Measurements from ENCODE around the gene PGAP2.
"Not testable (repeated sequence)": the region's sequence is repeated elsewhere in the genome, so short reads cannot be mapped to it uniquely, and the experiment has no call there.

PGAP2 gene

DNA sequence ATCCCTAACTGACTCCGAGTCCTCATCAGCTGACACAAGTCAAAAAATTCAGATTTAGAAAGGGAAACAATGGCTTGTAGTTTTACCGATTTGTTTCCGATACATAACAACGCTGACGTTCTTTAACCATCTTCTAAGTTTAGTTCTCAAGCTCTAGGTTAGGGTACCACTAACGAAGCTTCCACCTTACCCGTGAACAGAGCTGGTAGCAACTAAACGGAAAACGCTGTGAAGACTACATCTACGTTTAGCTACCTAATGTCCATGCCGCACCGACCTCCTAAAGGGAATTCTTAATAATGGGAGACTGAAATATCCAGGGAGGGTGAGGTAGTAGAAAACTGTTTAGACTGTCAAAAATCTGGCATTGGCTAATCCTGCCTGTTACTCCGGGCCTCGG lies 12.0 kb upstream of the PGAP2 start:
- H3K4me3 ChIP-seq = peak overlapping the region; percentile 82
- DNase-seq (ENCODE audit: low spot score in 2 of 2) = no peak
- H3K4me1 ChIP-seq = peaks cover 14% of the 10 kb centered on the region
- in situ Hi-C loops (cut with MboI; ENCODE audit: low sequenced_read_pairs) = no loop called here
- H3K27me3 ChIP-seq (ENCODE audit: low read depth) = no peaks in the 10 kb centered on the region
- no peaks in the 10 kb centered on the region for H3K9me3 ChIP-seq
- H3K36me3 ChIP-seq (replicated peaks) = peaks cover 29% of the 10 kb centered on the region

GRCh38 chr11:3796801-3797328 lies 11.5 kb upstream of the PGAP2 start:
- in situ Hi-C loops (cut with MboI; ENCODE audit: low sequenced_read_pairs) = no loop called here
- DNase-seq (ENCODE audit: low spot score in 2 of 2) = no peak

DNA sequence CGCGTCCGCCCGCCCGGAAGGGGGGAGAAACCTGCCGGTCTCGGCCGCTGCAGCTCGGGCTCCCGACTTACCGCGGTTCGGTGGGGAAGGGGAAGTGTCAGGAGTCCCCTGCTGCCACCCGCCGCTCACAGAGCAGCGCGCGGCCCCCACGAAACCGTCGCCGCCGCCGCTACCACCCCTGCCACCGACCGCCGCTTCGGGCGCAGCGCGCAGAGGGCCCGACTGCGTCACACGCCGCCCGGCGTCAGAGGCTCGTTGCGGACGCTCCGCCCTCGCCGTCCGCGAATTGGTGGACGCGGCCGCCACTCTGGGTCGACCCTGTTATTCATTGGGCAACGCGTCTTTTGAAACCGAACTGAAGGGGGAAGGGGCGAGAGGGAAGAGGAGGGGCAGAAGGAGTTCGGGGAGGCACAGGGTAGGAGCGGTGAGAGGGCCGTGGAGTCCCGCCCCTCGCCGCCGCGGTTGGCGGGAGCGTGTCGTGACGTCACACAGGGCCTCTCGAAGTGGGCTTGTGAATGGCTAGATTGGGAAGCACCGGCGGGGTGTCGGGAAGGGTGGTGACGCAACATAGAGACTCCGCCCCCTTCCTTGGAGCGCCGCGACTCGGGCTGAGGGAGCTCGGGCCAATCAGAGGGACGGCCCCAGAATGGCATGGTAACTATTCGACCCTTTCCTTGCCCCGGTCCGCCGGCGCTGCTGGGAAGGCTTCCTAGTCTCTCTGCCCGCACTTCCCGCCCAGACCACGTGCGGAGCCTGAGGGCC lies 10.8 kb upstream of the PGAP2 start, which contains the start of gene NUP98:
Gene NUP98, minus strand, starts transcription at position 226 of the 762 bp plus-strand sequence. CDS start 15,437 bp downstream, outside the sequence.
- DNase-seq (ENCODE audit: low spot score in 2 of 2) = peak; percentile 99
- Histone ChIP-seq H3K36me3 (replicated peaks) (peaks cover 24% of the 10 kb centered on the region), H3K4me1 (peaks cover 14% of the 10 kb centered on the region), H3K27me3 (ENCODE audit: low read depth) (no peaks in the 10 kb centered on the region), H3K9me3 (no peaks in the 10 kb centered on the region), H3K4me3 (peak within 1 kb of the TSS; percentile 82)
- in situ Hi-C loops (cut with MboI; ENCODE audit: low sequenced_read_pairs) = no loop called here

More at GRCh38 chr11:3796801-3797328, 11.5 kb upstream of the PGAP2 start:
- Histone ChIP-seq H3K36me3 (replicated peaks) (peaks cover 29% of the 10 kb centered on the region), H3K9me3 (no peaks in the 10 kb centered on the region), H3K4me3 (peak overlapping the region; percentile 82), H3K27me3 (ENCODE audit: low read depth) (no peaks in the 10 kb centered on the region), H3K4me1 (peaks cover 14% of the 10 kb centered on the region)

GRCh38 chr11:3799143-3799542 lies 9.2 kb upstream of the PGAP2 start:
- peaks cover 7% of the 10 kb centered on the region for H3K36me3 ChIP-seq (replicated peaks)
- no peak overlapping the region for H3K4me3 ChIP-seq
- in situ Hi-C loops (cut with MboI; ENCODE audit: low sequenced_read_pairs) = no loop called here
- H3K4me1 ChIP-seq = peaks cover 14% of the 10 kb centered on the region
- H3K27me3 ChIP-seq (ENCODE audit: low read depth) = no peaks in the 10 kb centered on the region
- H3K9me3 ChIP-seq = no peaks in the 10 kb centered on the region
- DNase-seq (ENCODE audit: low spot score in 2 of 2) = no peak

GRCh38 chr11:3799873-3800272 lies 8.5 kb upstream of the PGAP2 start:
- DNase-seq (ENCODE audit: low spot score in 2 of 2) = no peak
- Histone ChIP-seq H3K4me1 (peaks cover 14% of the 10 kb centered on the region), H3K4me3 (no peak overlapping the region), H3K36me3 (replicated peaks) (no peaks in the 10 kb centered on the region; the same call in 1 of the 2 replicates), H3K27me3 (ENCODE audit: low read depth) (no peaks in the 10 kb centered on the region), H3K9me3 (no peaks in the 10 kb centered on the region)
- in situ Hi-C loops (cut with MboI; ENCODE audit: low sequenced_read_pairs) = no loop called here

DNA sequence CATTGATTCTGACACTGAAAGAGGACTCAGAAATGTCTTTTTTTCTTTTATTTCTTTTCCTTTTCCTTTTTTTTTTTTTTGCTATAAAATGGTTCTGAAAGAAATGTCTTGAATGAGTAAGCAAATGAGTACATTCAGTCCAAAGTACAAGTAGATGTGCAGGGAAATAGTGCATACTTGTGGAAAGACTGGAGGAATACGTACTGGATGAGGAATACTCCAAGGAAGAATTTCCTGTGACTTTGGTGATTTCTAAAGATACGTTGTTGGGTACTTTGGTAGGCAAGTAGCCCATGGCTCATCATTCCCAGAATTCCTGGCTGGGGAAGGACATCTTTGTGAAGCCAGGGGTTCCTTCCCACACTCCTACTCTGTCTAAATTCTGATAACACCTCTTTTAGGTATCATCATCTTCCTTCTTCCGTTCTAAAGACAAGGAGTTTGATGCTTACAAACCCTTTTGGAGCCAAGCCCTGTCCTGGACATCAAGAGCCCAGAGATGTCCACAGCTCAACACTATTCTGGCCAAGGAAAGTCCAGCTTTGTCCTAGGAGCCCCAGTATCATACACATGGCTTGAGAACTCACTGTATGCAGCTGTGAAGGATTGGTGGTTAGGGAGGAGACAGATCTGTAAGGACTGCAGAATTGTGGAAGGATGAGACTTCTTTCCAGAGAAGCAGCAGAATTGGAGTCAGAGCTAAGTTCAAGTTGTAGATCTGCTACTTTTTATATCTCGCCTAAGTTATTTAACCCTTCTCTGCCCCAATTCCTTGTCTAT lies 6.2 kb upstream of the PGAP2 start:
- Histone ChIP-seq H3K36me3 (replicated peaks) (no peaks in the 10 kb centered on the region), H3K9me3 (no peaks in the 10 kb centered on the region), H3K4me1 (peaks cover 10% of the 10 kb centered on the region), H3K4me3 (no peak overlapping the region), H3K27me3 (ENCODE audit: low read depth) (no peaks in the 10 kb centered on the region)
- in situ Hi-C loops (cut with MboI; ENCODE audit: low sequenced_read_pairs) = no loop called here
- no peak for DNase-seq (ENCODE audit: low spot score in 2 of 2)

- no peaks in the 10 kb centered on the region for H3K27me3 ChIP-seq (ENCODE audit: low read depth)
- no peak overlapping the region for H3K4me3 ChIP-seq
- DNase-seq (ENCODE audit: low spot score in 2 of 2) = no peak
- H3K36me3 ChIP-seq (replicated peaks) = no peaks in the 10 kb centered on the region
- H3K9me3 ChIP-seq = no peaks in the 10 kb centered on the region
- peaks cover 10% of the 10 kb centered on the region for H3K4me1 ChIP-seq
- in situ Hi-C loops (cut with MboI; ENCODE audit: low sequenced_read_pairs) = no loop called here
Measured at GRCh38 chr11:3803726-3804495, 4.4 kb upstream of the PGAP2 start.

DNA sequence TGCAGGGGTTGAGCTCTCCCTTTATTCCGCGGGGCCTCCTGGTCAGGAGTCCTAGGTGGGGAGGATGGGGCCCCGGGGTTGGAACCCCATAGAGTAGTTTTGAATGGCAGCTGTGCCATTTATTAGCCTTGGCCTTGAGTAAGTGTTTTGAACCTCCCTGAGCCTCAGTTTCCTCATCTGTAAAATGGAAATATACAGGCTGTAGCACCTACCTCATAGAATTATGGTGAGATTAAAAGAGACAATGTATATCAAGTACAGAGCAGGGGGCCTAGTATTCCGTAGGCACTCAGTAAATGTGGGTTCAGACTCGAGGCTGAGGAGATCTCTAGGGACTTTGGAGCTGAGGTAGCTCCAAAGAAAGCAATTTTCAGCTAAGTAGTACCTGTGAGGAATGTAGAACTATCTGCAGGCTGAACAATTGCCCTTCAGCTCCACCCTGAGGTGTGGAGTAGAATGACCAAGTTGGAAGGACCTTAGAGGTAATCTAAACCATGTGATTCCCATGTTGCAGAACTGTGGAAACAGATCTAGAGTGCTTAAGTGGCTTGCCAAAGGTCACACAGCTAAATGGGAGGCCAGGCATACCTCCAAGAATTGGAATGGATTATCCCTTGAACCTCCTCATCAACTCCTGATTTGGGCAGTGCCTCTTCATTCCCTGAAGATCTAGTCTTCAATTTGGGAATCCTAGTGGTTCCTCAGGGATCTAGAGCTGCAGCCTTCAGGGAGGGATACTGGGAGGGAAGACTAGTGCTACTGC lies 682 bp downstream of the PGAP2 start:
- Histone ChIP-seq H3K4me1 (peaks cover 9% of the 10 kb centered on the region), H3K4me3 (peak overlapping the region; percentile 55), H3K36me3 (replicated peaks) (no peaks in the 10 kb centered on the region), H3K27me3 (ENCODE audit: low read depth) (no peaks in the 10 kb centered on the region), H3K9me3 (no peaks in the 10 kb centered on the region)
- in situ Hi-C loops (cut with MboI; ENCODE audit: low sequenced_read_pairs) = no loop called here
- peak; percentile 58 to 60 for DNase-seq (ENCODE audit: low spot score in 2 of 2)

DNA sequence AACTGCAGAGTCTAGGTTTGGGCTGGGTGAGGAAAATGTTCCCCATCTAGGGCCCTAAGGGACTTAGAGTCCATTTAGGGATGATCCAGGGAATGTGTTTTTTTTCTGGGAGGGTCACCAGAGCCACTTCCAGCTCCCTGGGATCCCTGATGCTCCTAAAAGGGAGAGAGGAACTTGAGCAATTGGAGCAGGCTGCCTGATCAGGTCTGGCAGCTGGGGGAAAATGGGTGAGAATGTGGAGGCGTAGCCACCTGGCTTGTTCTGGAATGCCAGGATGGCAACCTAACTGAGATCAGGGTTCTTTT lies 1.2 kb downstream of the PGAP2 start:
- peaks cover 9% of the 10 kb centered on the region for H3K4me1 ChIP-seq
- in situ Hi-C loops (cut with MboI; ENCODE audit: low sequenced_read_pairs) = no loop called here
- no peaks in the 10 kb centered on the region for H3K9me3 ChIP-seq
- no peaks in the 10 kb centered on the region for H3K27me3 ChIP-seq (ENCODE audit: low read depth)
- no peaks in the 10 kb centered on the region for H3K36me3 ChIP-seq (replicated peaks)
- no peak for DNase-seq (ENCODE audit: low spot score in 2 of 2)
- H3K4me3 ChIP-seq = no peak overlapping the region

GRCh38 chr11:3810446-3810845 lies 2.1 kb downstream of the PGAP2 start:
- Histone ChIP-seq H3K27me3 (ENCODE audit: low read depth) (no peaks in the 10 kb centered on the region), H3K9me3 (no peaks in the 10 kb centered on the region), H3K4me1 (peaks cover 9% of the 10 kb centered on the region), H3K4me3 (no peak overlapping the region), H3K36me3 (replicated peaks) (no peaks in the 10 kb centered on the region)
- no peak for DNase-seq (ENCODE audit: low spot score in 2 of 2)
- in situ Hi-C loops (cut with MboI; ENCODE audit: low sequenced_read_pairs) = no loop called here

DNA sequence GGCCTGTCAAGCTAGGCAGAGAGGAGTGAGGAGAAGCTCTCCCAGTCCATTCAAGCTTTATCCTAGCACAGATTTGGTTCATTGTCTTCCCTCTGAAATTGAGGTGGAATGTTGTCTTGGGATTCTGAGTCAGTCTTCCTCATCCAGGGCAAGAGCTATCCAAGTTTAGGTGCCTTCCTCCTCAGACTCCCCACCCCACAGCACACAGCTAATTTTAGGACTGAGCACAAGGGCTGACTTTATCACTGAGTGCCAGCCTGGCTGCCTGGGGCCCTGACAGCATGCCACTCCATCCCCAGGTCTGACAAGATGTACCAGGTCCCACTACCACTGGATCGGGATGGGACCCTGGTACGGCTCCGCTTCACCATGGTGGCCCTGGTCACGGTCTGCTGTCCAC lies 2.6 kb downstream of the PGAP2 start:
- H3K36me3 ChIP-seq (replicated peaks) = no peaks in the 10 kb centered on the region
- no peak for DNase-seq (ENCODE audit: low spot score in 2 of 2)
- H3K4me1 ChIP-seq = peaks cover 9% of the 10 kb centered on the region
- no peaks in the 10 kb centered on the region for H3K27me3 ChIP-seq (ENCODE audit: low read depth)
- H3K9me3 ChIP-seq = no peaks in the 10 kb centered on the region
- H3K4me3 ChIP-seq = no peak overlapping the region
- in situ Hi-C loops (cut with MboI; ENCODE audit: low sequenced_read_pairs) = no loop called here

DNA sequence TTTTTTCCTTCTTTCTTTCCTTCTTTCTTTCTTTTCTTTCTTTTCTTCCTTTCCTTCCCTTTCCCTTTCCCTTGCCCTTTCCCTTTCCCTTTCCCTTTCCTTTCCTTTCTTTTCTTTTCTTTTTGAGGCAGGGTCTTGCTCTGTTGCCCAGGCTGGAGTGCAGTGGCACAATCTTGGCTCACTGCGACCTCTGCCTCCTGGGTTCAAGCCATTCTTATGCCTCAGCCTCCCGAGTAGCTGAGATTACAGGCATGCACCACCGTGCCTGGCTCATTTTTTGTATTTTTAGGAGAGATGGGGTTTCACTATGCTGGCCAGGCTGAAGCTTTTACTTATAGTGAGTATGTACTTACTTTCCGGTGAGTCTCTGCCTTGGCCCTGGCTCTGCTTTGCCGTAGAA lies 6.5 kb downstream of the PGAP2 start:
- H3K27me3 ChIP-seq (ENCODE audit: low read depth); in situ Hi-C loops (cut with MboI; ENCODE audit: low sequenced_read_pairs); H3K4me3 ChIP-seq; H3K4me1 ChIP-seq; DNase-seq (ENCODE audit: low spot score in 2 of 2); H3K9me3 ChIP-seq; H3K36me3 ChIP-seq (replicated peaks): not testable (repeated sequence)

GRCh38 chr11:3815845-3816244 lies 7.5 kb downstream of the PGAP2 start:
- in situ Hi-C loops (cut with MboI; ENCODE audit: low sequenced_read_pairs) = no loop called here
- no peaks in the 10 kb centered on the region for H3K36me3 ChIP-seq (replicated peaks)
- H3K4me1 ChIP-seq = no peaks in the 10 kb centered on the region
- H3K27me3 ChIP-seq (ENCODE audit: low read depth) = no peaks in the 10 kb centered on the region
- H3K9me3 ChIP-seq = no peaks in the 10 kb centered on the region
- no peak for DNase-seq (ENCODE audit: low spot score in 2 of 2)
- H3K4me3 ChIP-seq = no peak overlapping the region
